Urinary bladder (tissue), 4 donors: ENCODE data around the gene FBXW7. TPM values are rescaled to one million over a fixed set of nuclear protein-coding genes. Genes with fewer than 3 reads are reported as not detected.

Experiments used
- DNase-seq: peaks from one replicate; pipeline ENCODE4 v3.0.0-alpha.2; 2015; ENCODE audit errors: extremely low spot score
- H3K27ac ChIP-seq: one replicate; pipeline ENCODE4 v1.5.1; 2013; ENCODE audit warnings: low read depth, mild to moderate bottlenecking, moderate library complexity
- H3K36me3 ChIP-seq: one replicate; pipeline ENCODE4 v1.6.1; 2013; ENCODE audit warnings: mild to moderate bottlenecking, moderate library complexity; ENCODE audit not compliant: insufficient read depth
- H3K4me1 ChIP-seq: one replicate; pipeline ENCODE4 v1.6.1; 2013; ENCODE audit warnings: mild to moderate bottlenecking, moderate library complexity; ENCODE audit not compliant: insufficient read depth
- H3K4me3 ChIP-seq: one replicate; pipeline ENCODE4 v1.5.1; 2013; ENCODE audit warnings: low read depth, low read length
- WGBS: extraction: QIAGEN DNeasy Blood & Tissue Kit; methylation state at CpG from one replicate; pipeline ENCODE4 v1.1.7; 2013; 5-methylcytosine and 5-hydroxymethylcytosine counted together
- polyA plus RNA-seq: library from polyadenylated mRNA; stranded (reverse); fragments of 200-250 nt; gene quantifications from one replicate; pipeline ENCODE4 v1.2.3, GENCODE V29; 2013
- total RNA-seq: library from RNA; depleted of rRNA; stranded (reverse); fragments of >200 nt; gene quantifications from one replicate; pipeline ENCODE4 v1.2.3, GENCODE V29; 2014
- donor health status: healthy with polysubstance abuse.
- donor health status: healthy.

Gene FBXW7, protein sequence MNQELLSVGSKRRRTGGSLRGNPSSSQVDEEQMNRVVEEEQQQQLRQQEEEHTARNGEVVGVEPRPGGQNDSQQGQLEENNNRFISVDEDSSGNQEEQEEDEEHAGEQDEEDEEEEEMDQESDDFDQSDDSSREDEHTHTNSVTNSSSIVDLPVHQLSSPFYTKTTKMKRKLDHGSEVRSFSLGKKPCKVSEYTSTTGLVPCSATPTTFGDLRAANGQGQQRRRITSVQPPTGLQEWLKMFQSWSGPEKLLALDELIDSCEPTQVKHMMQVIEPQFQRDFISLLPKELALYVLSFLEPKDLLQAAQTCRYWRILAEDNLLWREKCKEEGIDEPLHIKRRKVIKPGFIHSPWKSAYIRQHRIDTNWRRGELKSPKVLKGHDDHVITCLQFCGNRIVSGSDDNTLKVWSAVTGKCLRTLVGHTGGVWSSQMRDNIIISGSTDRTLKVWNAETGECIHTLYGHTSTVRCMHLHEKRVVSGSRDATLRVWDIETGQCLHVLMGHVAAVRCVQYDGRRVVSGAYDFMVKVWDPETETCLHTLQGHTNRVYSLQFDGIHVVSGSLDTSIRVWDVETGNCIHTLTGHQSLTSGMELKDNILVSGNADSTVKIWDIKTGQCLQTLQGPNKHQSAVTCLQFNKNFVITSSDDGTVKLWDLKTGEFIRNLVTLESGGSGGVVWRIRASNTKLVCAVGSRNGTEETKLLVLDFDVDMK
- total RNA-seq (101 TPM), polyA plus RNA-seq (7.9 TPM)

DNA sequence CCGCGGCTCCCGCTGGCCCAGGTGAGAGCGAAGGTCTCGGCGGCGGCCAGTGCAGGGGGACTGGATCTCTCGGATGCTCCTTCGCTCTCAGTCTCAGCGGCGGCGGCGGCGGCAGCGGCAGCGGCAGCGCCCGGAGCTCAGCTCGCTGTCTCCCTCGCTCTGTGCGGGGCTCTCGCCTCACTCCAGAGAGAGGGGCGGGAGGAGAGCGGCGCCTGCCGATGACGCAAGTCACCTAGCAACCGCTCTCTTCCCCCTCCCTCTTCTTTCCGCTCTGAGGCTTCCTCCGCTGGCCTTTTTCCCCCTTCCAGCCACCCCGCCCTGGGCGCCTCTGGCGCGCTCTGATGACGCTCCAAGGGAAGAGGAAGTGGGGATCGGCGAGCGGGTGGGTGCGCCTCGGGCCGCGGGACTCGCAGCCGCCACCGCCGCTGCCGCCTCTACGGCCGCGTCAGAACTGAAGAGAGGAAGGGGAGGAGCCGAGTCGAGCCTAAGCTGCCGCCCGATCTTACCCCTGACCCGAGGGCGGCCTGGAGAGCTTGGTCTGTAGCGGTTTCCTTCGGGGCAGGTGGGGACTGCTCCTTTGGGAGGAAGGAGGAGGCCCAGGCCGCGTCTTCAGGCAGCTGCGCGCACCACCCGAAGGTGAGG is at the start of gene FBXW7:
Gene FBXW7 (minus strand): TSS at position 190 of the 642 bp plus-strand sequence. CDS start 124,289 bp downstream, outside the sequence.
- Histone ChIP-seq H3K27ac (peak within 1 kb of the TSS; percentile 95), H3K36me3 (no peaks in the 10 kb centered on the region), H3K4me1 (no peaks in the 10 kb centered on the region), H3K4me3 (peak within 1 kb of the TSS; percentile 98)
- 1% methylated on average over 63 of the region's 63 CpGs for WGBS
- DNase-seq: peak; percentile 97

DNA sequence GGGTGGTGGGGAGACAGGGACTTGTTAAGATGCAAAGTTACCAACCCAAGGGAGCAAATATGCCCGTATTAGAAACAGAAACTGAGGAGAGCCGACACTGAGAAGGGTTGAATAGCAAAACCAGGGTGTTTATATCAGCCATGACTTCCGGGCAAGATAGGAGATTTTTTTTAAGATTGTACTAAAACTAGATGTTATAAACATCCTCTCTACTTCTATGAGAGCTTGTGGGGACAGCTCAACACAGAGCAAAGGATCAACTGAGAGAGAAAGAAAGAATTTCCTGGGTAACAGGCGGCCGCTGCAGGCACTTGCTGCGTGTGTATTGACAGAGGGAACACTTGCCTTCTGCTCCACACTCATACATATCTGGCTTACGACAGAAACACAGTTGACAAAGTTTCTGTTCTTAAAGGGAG is 49.1 kb upstream of the FBXW7 start:
- DNase-seq: no peak
- Histone ChIP-seq H3K4me1 (no peaks in the 10 kb centered on the region), H3K27ac (no peak overlapping the region), H3K4me3 (no peak overlapping the region), H3K36me3 (no peaks in the 10 kb centered on the region)
- WGBS: 30% methylated on average over 7 of the region's 7 CpGs

DNA sequence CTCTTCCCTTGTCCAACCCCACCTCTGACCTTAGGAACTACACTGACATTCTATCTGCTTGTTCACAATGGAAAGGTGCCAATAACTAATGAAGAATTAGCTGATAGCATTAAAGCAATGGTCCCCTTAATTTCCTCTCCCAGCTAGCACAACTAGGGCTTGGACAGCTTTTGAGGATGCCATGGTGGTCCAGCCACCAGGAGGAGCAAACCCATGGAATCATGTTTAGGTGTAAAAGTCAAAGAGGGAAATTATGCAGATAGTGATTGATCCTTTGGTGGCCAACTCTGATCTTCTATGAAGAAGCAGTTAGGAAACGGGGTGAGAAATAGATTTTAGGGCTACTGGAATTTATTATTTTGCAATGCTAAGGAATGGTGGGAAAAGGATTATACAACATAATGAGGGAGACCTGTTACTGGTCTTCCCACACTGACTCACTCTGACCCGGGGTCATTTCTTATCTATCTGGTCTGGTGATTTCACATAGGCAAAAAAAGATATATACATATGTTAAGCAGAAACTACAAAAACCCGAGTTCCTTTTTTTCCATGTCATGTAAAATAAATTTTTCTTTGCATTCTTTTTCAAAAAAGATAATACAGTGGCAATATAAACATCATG is 45.8 kb upstream of the FBXW7 start:
- no peak for DNase-seq
- 73% methylated on average over 3 of the region's 3 CpGs for WGBS
- no peaks in the 10 kb centered on the region for H3K36me3 ChIP-seq
- H3K4me1 ChIP-seq: no peaks in the 10 kb centered on the region
- H3K4me3 ChIP-seq: no peak overlapping the region
- no peak overlapping the region for H3K27ac ChIP-seq

DNA sequence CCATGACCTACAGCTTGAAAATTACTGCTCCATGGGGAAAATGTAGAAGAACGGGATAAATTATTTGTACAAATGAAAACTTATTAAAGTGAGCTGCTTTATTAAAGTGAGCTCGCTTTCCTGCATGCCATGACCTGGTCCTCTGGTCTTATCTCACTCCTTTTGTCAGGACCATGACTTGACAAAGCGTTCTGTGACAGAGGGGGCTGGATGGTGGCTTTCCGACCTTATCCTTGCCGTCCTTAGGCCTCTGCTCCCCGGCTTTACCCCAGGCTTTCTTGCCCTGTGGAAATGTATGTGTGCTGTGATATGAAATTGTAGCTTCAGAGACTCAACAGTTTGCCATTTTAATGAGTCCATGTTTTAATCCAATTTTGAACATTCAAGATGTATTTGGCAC is 44.0 kb upstream of the FBXW7 start:
- H3K4me3 ChIP-seq: no peak overlapping the region
- 93% methylated on average over 6 of the region's 6 CpGs for WGBS
- H3K36me3 ChIP-seq: no peaks in the 10 kb centered on the region
- no peak for DNase-seq
- H3K4me1 ChIP-seq: no peaks in the 10 kb centered on the region
- no peak overlapping the region for H3K27ac ChIP-seq

DNA sequence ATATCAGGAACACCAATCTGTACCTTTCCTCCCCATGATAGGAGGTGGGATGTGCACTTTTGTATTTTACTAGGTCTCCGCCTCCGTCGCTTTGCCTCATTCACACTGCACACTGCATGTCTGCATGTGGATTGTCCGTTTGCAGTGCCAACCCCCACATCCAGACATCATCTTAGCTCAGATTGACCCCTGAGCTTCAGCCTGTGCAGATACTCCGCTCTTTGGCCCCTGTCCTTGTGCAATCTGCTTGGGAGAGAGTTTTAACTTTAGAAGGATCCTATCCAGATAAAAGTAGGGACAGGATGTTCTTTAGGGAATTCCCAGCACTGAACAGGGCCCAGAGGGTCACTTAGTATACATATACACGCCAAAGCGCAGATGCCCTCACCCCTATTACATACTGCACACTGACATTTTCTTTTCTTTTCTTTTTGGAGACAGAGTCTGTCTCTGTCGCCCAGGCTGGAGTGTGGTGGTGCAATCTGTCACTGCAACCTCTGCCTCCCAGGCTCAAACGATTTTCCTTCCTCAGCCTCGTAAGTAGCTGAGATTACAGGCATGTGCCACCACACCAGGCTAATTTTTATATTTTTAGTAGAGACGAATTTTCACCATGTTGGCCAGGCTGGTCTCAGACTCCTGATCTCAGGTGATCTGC is 43.3 kb upstream of the FBXW7 start:
- H3K36me3 ChIP-seq: no peaks in the 10 kb centered on the region
- WGBS: 81% methylated on average over 11 of the region's 11 CpGs

DNA sequence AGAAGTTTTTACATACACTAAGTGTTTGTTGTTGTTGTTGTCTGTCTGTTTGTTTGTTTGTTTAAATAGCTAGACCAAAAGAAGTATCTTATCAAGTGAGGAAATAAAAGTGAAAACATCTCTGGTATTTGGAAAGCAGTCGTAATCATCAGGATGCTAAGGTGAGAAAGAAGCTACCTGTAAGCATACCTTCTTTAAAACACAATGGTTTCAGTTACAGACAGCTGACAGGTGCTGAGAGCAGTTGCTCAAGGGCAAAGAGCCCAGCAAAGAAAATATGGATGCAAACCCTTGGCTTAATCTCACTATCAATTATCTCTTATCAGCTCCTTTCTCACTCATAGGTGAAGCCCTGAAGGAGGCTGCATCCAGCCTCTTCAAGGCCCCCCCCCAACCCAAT is 42.8 kb upstream of the FBXW7 start:
- Histone ChIP-seq H3K27ac (no peak overlapping the region), H3K4me1 (no peaks in the 10 kb centered on the region)
- WGBS: 71% methylated on average over 1 of the region's 1 CpG

More for the DNA sequence above, 43.3 kb upstream of the FBXW7 start:
- Histone ChIP-seq H3K4me3 (no peak overlapping the region), H3K27ac (no peak overlapping the region), H3K4me1 (no peaks in the 10 kb centered on the region)
- DNase-seq: no peak

DNA sequence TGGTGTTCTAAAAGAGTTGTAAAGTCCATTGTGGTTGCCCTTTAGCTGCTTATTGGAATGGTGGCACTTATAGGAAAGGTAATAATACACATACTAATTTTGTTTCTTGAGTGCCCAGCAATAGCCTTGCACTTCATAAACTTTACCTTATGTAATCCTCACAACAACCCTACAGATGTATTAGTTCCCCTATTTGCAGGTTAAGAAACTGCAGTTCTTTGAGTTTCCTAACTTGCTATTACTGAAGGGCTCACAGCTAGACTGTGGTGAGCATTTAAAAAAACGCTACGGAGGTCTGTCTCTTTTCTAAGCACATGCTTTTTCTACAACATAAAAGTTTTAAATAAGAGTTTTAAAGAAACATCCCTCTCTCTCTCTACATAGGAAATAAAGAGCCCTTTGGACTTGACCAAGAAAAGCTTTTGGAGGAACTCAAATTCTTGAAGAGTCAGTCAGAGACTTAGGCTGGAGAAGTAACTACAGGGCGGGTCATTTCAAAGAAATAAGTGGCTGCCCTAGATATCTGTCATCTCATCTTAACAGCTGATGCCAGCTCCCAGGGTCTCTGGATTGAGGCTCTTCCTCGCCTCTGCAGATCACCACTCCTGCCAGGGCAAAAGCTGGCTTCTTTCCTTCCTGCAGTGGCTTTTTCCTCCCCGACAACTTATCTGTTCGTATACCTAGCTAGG is 42.0 kb upstream of the FBXW7 start:
- Histone ChIP-seq H3K4me3 (no peak overlapping the region), H3K4me1 (no peaks in the 10 kb centered on the region), H3K27ac (no peak overlapping the region), H3K36me3 (no peaks in the 10 kb centered on the region)
- DNase-seq: no peak
- WGBS: 61% methylated on average over 6 of the region's 6 CpGs

More for the DNA sequence above, 42.8 kb upstream of the FBXW7 start:
- Histone ChIP-seq H3K36me3 (no peaks in the 10 kb centered on the region), H3K4me3 (no peak overlapping the region)
- DNase-seq: no peak

DNA sequence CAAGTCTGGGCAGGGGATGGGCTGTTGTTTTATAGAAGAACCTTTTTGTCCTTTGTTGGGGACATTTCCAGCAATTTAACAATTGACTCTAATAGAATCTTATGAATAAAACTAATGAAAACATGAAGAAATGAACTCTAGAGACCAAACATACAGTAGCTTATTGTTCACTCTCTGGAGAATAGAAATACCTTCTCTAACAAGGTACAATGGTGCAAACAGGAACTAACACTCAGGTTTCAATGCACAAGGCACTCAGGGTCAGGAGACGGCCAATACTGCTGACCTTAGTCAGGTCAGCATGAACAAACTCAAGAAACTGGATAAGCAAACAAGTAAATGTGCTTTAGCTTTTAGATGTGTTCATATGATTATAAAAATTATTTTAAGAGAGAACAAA is 39.6 kb upstream of the FBXW7 start:
- Histone ChIP-seq H3K36me3 (no peaks in the 10 kb centered on the region), H3K4me1 (no peaks in the 10 kb centered on the region), H3K27ac (no peak overlapping the region), H3K4me3 (no peak overlapping the region)
- 81% methylated on average over 1 of the region's 1 CpG for WGBS
- DNase-seq: no peak

DNA sequence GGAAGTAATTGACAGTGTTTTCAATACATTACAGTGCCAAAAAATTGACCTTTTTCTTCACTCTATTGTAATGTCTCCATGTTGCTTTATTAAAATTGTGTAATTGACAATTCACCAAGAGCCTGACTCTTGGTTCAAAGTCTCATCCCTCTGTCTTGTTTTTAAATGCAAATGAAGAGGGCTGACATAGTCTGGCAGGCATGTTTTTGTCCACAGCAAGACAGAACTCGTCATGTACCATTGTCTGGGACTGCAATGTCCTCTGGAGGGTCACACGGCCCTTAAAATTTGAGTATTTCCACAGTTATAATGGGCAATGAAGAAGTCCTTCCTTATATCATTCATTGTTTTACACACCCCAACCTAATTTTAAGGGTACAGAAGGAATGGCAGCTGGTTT is 38.0 kb upstream of the FBXW7 start:
- no peaks in the 10 kb centered on the region for H3K4me1 ChIP-seq
- no peaks in the 10 kb centered on the region for H3K36me3 ChIP-seq
- WGBS: 87% methylated on average over 2 of the region's 2 CpGs
- H3K27ac ChIP-seq: no peak overlapping the region
- no peak for DNase-seq
- H3K4me3 ChIP-seq: no peak overlapping the region

DNA sequence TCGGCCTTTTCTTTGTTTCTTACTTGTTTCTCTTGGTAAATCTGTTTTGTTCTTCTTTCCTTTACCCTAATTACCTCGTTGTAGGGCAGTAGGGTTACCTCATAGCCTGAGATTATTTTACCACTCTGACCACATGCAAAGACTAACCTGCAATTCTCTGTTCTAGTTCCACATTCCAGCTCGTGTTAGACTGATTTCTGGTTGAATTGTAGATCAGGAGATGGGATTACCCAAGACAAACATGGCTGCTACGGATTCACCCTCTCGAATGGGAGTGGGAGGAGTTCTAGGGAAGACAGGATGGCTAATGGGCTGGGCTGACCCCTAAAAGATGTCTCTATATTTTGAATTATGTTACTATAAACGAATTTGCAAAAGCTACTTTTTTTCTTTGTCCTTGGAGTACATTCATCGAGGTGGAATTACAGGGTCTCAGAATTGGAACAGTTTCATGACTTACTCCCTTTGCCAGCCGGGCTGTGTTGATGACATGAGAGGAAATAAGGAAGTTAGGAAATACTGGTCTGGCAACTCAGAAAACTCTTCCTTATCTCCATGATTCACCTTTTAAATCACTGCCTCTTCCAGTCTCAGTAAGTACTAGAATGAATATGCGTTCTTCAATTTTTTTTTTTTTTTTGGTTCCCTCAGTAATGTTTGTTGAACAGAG is 36.7 kb upstream of the FBXW7 start:
- 39% methylated on average over 9 of the region's 9 CpGs for WGBS
- H3K4me1 ChIP-seq: no peaks in the 10 kb centered on the region
- H3K27ac ChIP-seq: no peak overlapping the region

DNA sequence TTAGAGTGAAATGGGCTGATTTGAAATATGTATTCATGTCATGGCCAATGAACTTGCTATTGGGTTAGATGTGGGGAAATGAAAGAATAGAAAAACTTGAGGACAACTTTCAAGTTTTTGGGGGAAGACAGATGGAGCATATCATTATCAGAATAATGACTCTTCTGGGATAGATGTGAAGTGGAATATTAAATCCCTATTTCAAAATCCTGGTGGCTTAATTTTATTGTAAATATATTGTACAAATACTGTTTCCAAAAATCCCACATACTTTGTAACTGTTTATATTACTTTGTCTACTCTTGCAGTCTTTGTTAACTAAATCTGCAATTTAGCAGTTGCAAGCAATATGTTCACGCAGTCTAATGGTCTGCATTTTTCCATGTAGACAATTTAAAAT is 35.9 kb upstream of the FBXW7 start:
- Histone ChIP-seq H3K36me3 (no peaks in the 10 kb centered on the region), H3K4me3 (no peak overlapping the region), H3K4me1 (no peaks in the 10 kb centered on the region), H3K27ac (no peak overlapping the region)
- whole genome bisulfite sequencing: 55% methylated on average over 1 of the region's 1 CpG
- DNase-seq: no peak

More for the DNA sequence above, 36.7 kb upstream of the FBXW7 start:
- H3K36me3 ChIP-seq: no peaks in the 10 kb centered on the region
- H3K4me3 ChIP-seq: no peak overlapping the region
- no peak for DNase-seq

DNA sequence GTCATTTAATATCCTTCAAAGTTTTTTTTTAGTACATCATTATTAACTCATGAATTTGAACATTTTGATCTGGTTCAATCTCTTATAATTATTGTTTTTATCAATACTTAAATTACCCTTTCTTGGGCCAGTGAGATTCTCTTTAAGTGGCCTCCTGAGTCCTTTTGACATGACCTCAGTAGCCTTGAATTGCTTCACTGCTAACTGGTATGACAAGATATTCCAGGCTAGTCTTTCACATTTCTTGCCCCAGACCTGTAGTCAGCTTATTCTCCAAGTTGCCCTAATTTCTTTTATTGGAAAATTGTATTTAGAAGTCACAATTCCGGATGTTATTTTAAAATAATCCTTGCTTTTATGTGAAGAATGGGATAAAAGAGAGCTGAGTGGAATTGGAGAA is 35.4 kb upstream of the FBXW7 start:
- Histone ChIP-seq H3K4me3 (no peak overlapping the region), H3K36me3 (no peaks in the 10 kb centered on the region), H3K4me1 (no peaks in the 10 kb centered on the region), H3K27ac (no peak overlapping the region)
- no peak for DNase-seq
- 44% methylated on average over 1 of the region's 1 CpG for WGBS
